ENCODE data around the gene RRAGD. TPM values are rescaled to one million over a fixed set of nuclear protein-coding genes. Genes with fewer than 3 reads are reported as not detected.

Gene RRAGD
- total and polyA plus RNA-seq, 12 donors: 18.1 to 130 (median 115) TPM

DNA sequence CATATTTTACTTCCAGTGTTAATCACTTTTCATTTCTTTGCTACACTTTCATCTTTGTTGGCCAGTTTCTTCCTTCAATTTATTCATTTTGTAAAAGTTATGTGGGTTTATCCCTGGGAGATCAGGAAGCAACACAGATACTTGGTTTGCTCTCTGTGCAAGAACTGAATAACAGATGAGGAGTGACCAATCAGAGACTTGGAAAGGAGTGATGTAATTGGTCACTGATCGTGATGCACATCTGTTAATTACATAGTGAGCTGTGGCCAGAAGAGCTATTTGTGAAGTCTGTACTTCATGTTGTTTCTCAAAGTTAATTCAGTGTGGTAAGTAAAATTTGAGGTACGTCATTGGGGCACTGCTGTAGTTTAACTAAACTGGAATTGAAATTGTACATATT lies 42.2 kb upstream of the RRAGD start:
- intact Hi-C loops (cut with DNase I): no loop called here
- ATAC-seq: no peak
- no peak for TF ChIP-seq CTCF (IDR thresholded peaks at IDR 0.05)
- H3K27ac ChIP-seq: no peak overlapping the region
- no peaks in the 10 kb centered on the region for H3K4me1 ChIP-seq
- 57 to 68% methylated on average over 2 of the region's 2 CpGs for WGBS, 2 donors
- DNase-seq: no peak
- H3K4me3 ChIP-seq: no peak overlapping the region
- no peaks in the 10 kb centered on the region for H3K9me3 ChIP-seq
- H3K27me3 ChIP-seq: no peaks in the 10 kb centered on the region
- no peaks in the 10 kb centered on the region for H3K36me3 ChIP-seq

- no peak for ATAC-seq
- Histone ChIP-seq H3K4me3 (no peak overlapping the region), H3K9me3 (no peaks in the 10 kb centered on the region), H3K27me3 (no peaks in the 10 kb centered on the region), H3K4me1 (no peaks in the 10 kb centered on the region), H3K36me3 (no peaks in the 10 kb centered on the region), H3K27ac (no peak overlapping the region)
- DNase-seq: no peak
- no peak for TF ChIP-seq CTCF (IDR thresholded peaks at IDR 0.05)
- WGBS, 2 donors: 95 to 96% methylated on average over 1 of the region's 1 CpG
- intact Hi-C loops (cut with DNase I): no loop called here
Observed at GRCh38 chr6:89452281-89452680, 40.2 kb upstream of the RRAGD start.

DNA sequence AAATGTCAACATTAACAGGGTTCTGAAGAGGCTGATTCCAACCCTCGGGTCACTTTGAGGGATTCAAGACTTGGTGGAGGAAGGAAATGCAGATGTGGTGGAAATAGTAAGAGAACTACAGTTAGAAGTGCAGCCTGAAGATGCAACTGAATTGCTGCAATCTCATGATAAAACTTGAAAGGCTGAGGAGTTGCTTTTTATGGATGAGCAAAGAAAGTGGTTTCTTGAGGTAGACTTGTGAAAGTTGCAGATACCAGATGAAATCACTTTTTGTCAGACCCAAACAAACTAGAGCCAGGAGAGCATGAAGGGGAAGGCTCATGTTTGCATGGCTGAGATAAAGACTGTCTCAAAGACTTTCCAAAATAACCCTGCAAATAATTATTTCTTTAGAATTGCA lies 37.1 kb upstream of the RRAGD start:
- H3K27ac ChIP-seq: no peak overlapping the region
- H3K36me3 ChIP-seq: no peaks in the 10 kb centered on the region
- no peak overlapping the region for H3K4me3 ChIP-seq
- H3K9me3 ChIP-seq: no peaks in the 10 kb centered on the region
- no peak for TF ChIP-seq CTCF (IDR thresholded peaks at IDR 0.05)
- DNase-seq: no peak
- H3K4me1 ChIP-seq: no peaks in the 10 kb centered on the region
- no peak for ATAC-seq
- 50 to 57% methylated on average over 1 of the region's 1 CpG for whole genome bisulfite sequencing, 2 donors
- no peaks in the 10 kb centered on the region for H3K27me3 ChIP-seq
- intact Hi-C loops (cut with DNase I): no loop called here

GRCh38 chr6:89443658-89444057 lies 31.6 kb upstream of the RRAGD start:
- H3K27me3 ChIP-seq: no peaks in the 10 kb centered on the region
- no peaks in the 10 kb centered on the region for H3K36me3 ChIP-seq
- H3K4me1 ChIP-seq: no peaks in the 10 kb centered on the region
- DNase-seq (no peak), ATAC-seq (no peak)
- H3K27ac ChIP-seq: no peak overlapping the region
- TF ChIP-seq CTCF (IDR thresholded peaks at IDR 0.05): no peak
- peaks cover 0 to 5% (median 0%) of the 10 kb centered on the region in 11 donors for H3K9me3 ChIP-seq
- intact Hi-C loops (cut with DNase I): no loop called here
- no peak overlapping the region for H3K4me3 ChIP-seq
- WGBS, 2 donors: 58 to 63% methylated on average over 5 of the region's 5 CpGs

DNA sequence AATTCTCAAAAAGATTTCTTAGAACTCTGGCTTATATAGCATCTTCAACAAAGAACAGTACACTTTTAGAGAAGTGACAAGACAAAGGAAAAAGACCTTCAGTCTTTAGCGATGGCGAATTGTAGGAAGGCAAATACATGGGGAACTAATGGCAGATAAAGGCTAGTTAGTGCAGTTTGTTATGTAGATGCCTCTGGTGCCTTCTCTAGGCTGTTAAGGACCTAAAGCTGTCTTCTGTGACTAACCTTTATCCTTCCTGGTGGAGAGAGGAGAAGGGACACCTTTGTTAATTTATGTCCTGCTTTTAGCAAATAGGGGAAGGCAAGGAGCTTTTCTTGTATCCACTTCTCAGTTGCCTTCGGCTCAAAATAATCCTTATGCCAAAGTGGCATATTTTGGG lies 28.1 kb upstream of the RRAGD start:
- TF ChIP-seq CTCF (IDR thresholded peaks at IDR 0.05): no peak
- Histone ChIP-seq H3K36me3 (no peaks in the 10 kb centered on the region), H3K27ac (no peak overlapping the region), H3K4me3 (no peak overlapping the region), H3K9me3 (peaks cover 0 to 5% (median 0%) of the 10 kb centered on the region in 11 donors), H3K4me1 (peaks cover 0 to 13% (median 0%) of the 10 kb centered on the region in 9 donors), H3K27me3 (no peaks in the 10 kb centered on the region)
- intact Hi-C loops (cut with DNase I): no loop called here
- ATAC-seq: no peak
- DNase-seq: no peak
- 96 to 98% methylated on average over 3 of the region's 3 CpGs for WGBS, 2 donors
